Choroid plexus epithelial cell (primary cell): Measurements from ENCODE around the gene CEP164.

Source experiments
- DNase-seq: peaks from one replicate; pipeline ENCODE4 v3.0.0-alpha.2; 2010; ENCODE audit warnings: low read depth
- H3K4me3 ChIP-seq: 2 replicates; pipeline ENCODE4 v1.5.1; 2011; ENCODE audit warnings: low read depth, mild to moderate bottlenecking, control low read depth, low read length, moderate library complexity
- TF ChIP-seq, protein P1 (sequence below): conservative IDR thresholded peaks from 2 replicates; pipeline ENCODE4 v1.5.1; 2011; ENCODE audit warnings: low read depth, mild to moderate bottlenecking, control low read depth, inconsistent platforms, low read length, moderate library complexity

Gene CEP164

DNA sequence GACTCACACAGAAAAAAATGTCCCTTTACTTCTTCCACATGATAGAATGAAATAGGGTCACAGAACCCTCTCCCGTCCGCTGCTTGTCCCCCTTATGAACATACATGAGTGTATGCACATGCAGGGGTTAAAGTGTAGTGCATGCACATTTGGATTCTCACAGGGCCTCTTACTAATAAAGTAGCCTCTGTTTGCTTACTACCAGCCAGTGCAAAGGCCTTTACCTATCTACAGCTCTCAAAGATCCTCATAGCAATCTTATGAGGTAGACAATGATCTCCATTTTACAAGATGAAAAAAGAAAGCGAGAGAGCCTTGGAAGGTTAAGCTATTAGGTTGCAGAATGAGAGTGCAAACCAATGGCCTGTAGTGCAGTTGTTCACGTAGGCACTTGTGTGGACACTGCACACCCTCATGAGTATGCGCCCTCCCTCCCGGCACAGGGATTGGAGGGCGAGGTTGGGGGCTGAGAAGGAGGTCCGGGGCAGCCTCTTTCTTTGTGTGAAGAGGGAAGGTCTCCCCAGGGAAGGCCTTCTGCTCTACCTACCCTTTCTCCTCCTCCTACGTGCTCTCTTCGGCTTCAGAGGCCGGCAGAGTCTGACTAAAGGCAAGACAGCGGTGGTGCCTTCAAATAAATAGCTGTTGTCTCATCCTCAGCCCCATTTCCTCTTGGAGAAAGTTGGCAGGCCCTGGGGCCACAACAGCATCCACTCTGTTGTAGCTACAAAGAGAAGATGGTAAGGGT lies 91.3 kb downstream of the CEP164 start:
- no peak for DNase-seq
- TF ChIP-seq, protein P1, sequence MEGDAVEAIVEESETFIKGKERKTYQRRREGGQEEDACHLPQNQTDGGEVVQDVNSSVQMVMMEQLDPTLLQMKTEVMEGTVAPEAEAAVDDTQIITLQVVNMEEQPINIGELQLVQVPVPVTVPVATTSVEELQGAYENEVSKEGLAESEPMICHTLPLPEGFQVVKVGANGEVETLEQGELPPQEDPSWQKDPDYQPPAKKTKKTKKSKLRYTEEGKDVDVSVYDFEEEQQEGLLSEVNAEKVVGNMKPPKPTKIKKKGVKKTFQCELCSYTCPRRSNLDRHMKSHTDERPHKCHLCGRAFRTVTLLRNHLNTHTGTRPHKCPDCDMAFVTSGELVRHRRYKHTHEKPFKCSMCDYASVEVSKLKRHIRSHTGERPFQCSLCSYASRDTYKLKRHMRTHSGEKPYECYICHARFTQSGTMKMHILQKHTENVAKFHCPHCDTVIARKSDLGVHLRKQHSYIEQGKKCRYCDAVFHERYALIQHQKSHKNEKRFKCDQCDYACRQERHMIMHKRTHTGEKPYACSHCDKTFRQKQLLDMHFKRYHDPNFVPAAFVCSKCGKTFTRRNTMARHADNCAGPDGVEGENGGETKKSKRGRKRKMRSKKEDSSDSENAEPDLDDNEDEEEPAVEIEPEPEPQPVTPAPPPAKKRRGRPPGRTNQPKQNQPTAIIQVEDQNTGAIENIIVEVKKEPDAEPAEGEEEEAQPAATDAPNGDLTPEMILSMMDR: no peak
- no peak overlapping the region for H3K4me3 ChIP-seq

DNA sequence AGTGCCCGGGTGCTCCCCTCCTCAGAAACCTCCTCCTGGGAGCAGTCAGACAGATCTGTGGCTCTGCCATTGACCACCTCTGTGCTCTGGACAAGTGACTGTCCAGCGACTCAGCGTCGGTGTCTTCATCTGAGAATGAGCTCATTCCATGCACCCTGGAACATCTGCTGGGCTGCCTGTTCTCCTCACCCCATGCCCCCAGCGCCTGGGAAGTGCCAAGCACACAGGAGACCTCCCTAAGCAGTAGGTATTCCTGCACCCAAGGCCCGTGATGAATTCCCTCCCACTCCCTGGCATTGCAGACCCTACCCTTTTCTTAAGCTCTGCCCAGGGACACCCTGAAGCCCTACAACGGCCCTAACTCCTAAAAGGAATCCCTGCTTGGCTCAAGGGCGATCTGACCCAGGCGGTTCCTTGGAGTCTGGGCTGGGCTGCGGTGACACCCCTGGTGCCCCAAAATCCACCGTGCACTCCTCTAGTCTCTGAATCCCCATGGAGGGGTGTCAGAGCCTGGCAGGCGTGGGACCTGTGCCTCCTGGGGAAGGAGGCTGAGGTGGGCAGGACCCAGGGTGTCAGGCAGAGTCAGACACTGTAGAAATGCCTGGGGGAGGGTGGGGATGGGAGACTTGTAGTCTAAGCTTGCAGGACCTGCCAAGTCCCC lies 92.0 kb downstream of the CEP164 start:
- TF ChIP-seq, protein P1: no peak
- H3K4me3 ChIP-seq: no peak overlapping the region
- no peak for DNase-seq

DNA sequence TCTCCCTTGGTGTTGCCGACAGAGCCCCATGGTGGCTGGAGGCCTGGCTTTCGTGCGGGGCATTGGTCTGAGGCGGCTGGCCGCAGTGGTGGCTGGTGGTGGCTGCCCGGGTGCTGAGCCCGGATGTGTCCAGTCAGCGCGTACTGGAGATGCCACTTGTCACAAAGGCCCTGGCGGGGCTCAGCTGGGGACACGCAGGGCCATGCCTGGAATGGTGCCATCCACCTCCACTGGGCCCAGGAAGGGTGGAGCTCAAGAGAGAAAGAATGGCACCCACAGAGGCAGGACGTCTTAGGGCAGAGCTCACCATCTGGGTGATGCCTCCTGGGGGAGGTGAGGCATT lies 92.5 kb downstream of the CEP164 start:
- H3K4me3 ChIP-seq: no peak overlapping the region
- DNase-seq: no peak
- TF ChIP-seq, protein P1: no peak

DNA sequence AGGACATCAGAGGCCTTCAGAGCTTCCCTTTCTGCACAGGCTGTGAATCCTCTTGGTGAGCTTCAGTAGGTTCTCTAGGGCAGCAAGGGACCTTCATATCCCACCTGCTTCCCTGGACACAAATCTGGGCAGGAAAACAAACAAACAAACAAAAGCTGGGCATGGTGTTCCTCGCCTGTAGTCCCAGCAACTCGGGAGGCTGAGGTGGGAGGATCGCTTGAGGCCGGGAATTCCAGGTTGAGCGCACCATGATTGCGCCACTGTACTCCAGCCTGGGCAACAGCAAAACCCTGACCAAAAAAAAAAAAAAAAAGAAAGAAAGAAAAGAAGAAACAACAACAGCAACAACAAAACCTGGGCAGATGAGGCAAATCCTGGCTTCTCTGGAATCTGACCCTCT lies 92.9 kb downstream of the CEP164 start:
- TF ChIP-seq, protein P1: no peak
- no peak for DNase-seq
- no peak overlapping the region for H3K4me3 ChIP-seq

DNA sequence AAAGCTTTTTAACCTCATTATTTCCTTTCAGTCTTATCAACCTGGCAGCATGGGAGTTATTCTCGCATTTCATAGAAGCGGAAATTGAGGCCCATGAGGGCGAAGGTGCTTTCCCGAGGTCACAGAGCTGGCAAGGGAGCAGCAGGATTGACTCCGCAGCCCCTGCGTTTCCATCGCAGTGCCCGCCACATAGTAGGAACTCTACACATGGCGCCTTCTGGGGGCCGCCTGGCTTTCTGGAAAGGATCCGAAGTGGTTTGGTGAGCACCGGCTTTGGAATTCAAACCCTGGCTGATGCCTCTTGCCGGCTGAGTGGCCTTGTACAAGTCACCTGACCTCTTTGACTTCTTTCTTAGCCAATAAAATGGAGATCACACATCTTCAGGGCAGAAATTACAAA lies 93.4 kb downstream of the CEP164 start:
- H3K4me3 ChIP-seq: no peak overlapping the region
- no peak for DNase-seq
- TF ChIP-seq, protein P1: no peak

DNA sequence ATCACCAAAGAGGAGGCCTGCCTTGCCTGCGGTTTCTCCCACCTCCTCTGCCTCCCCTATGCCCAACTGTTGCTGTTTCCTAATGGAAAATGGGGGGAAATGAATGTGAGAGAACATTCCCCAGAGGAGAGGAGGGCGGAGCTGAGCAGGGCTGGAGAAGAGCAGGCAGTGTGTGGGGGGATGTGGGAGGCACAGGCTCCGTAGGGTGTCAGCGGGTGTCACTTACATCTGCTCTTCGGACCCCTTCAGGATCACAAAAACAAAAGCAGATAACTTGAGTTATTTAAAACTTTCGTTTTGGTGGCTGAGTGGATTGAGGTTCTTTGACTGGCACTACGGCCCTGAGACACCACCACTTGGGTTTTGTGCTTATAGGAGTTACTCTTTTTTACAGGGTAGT lies 93.8 kb downstream of the CEP164 start:
- no peak for DNase-seq
- TF ChIP-seq, protein P1: no peak
- H3K4me3 ChIP-seq: no peak overlapping the region
